LNCAP (cell line): ENCODE data around the gene TMPRSS13.

Source experiments
- TF ChIP-seq, protein P1 (sequence below): fragments of 450-650 bp; IDR thresholded peaks from 2 replicates; pipeline ENCODE4 v1.5.1; 2017; ENCODE audit warnings: mild to moderate bottlenecking

The TMPRSS13 gene

DNA sequence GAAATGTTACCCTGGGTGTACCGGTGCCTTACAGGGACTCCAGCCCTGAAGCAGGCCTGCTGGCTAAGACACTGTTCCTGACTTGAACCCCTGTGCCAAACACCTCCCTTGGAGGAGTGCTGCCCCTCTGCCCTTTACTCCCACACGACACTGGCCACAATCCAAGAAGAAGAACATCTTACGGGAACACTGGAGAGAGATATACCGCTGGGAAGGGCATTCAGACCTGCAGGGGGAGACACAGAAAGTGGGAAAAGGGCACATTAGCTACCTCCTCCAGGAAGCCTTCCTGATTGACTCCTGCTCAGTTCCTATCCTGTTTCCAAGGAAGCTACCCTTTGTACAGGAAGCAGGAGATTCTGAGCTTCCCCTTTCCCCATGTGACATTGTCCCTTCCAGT lies 18.7 kb downstream of the TMPRSS13 start:
- TF ChIP-seq, protein P1, sequence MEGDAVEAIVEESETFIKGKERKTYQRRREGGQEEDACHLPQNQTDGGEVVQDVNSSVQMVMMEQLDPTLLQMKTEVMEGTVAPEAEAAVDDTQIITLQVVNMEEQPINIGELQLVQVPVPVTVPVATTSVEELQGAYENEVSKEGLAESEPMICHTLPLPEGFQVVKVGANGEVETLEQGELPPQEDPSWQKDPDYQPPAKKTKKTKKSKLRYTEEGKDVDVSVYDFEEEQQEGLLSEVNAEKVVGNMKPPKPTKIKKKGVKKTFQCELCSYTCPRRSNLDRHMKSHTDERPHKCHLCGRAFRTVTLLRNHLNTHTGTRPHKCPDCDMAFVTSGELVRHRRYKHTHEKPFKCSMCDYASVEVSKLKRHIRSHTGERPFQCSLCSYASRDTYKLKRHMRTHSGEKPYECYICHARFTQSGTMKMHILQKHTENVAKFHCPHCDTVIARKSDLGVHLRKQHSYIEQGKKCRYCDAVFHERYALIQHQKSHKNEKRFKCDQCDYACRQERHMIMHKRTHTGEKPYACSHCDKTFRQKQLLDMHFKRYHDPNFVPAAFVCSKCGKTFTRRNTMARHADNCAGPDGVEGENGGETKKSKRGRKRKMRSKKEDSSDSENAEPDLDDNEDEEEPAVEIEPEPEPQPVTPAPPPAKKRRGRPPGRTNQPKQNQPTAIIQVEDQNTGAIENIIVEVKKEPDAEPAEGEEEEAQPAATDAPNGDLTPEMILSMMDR, result no peak

DNA sequence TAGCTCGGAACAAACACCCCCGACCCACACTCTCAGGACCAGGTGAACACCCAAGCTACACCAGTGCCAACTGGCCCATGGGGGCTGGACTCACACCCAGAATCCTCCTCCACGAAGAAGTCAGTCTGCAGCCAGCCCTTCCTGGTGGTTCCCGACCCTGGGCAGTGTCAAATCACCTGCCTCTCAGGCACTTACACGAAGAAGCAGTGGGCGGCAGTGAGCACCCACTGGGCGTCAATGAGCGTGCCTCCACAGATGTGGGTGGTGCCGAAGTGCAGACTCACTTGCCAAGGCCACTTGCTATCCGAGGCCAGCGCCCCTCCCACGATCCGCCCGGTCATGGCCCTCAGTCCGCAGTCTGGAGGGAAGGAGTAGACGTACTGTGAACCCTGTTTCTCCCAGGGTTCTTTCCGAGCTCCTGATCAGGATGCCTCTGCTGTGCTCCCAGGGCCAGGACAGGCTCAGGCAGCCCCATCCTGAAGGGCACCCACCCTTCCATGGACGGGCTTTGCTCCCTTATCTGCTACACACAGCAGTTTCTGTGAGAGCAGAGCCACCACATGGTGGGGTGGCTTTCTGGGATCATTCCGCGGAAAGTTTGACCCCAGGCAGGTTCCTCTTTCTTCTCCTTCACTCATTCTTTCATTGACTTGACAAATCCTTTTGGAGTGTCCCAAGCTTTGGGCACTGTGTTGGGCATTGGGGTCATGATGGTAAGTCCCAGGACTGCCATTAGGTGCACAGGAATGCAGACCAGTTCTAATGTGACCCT lies 19.4 kb downstream of the TMPRSS13 start:
- TF ChIP-seq, protein P1, result no peak

DNA sequence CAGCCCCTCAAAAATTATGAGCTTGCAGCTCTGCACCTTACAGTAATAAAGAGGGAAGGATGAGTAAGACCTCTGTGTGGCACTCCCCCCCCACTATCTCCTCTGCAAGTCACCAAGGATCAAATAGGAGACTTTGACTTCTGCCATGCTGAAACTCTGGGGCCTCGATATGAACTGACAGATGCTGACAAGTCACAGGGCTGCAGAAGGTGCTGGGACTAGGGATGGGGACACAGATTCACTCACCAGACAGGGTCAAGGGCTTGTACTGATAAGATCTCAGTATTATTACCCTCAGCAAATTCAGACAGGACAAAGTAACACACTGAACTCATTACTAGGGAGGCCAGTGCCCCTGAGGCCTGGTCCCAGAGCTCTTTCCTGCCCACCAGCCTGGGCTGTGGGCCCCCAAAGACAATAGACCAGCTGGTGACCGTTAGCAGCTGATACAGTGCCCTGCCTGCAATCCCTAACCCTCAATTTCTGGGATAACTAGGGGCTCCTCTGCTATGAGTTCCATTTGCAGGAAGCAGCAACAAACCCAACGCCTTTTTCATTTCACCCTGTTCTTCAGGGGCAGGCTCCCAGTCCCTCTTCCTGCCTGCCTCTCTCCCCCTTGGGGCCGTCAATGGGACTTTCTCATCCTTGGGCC lies 20.1 kb downstream of the TMPRSS13 start:
- TF ChIP-seq, protein P1, result no peak

DNA sequence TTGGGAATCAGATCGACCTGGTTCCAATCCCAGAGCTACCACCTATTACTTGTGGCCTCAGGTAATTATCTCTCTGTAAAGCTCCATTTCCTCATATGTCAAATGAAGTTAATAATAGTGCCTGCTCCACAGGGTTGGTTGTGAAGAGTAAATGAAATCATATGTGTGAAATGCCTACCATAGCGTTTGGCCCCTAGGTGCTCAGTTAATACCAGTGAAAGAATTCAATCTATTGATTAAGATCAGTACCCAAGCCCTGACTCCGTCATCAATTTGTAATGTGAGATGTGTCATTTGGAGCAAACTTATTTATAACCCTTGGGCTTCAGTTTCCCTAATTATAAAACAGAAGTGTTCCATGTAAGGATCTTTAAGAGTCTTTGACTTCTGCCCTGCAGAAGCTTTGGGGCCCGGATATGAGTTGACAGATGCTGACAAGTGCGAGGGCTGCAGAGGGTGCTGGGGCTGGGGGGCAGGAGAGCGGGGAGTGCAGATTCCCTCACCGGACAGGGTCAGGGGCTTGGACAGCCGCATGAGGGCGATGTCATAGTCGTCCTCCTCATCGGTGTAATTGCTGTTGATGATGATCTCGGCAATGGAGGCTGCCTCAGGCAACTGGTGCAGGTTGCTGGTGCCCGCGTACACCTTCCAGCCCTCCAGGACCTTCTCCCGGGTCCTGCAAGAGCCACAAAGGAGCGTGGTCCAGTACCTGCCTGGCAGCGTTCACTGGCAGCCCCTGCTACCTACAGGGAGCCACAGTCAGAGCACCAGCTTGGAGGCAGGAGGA lies 20.9 kb downstream of the TMPRSS13 start:
- TF ChIP-seq, protein P1, result no peak

DNA sequence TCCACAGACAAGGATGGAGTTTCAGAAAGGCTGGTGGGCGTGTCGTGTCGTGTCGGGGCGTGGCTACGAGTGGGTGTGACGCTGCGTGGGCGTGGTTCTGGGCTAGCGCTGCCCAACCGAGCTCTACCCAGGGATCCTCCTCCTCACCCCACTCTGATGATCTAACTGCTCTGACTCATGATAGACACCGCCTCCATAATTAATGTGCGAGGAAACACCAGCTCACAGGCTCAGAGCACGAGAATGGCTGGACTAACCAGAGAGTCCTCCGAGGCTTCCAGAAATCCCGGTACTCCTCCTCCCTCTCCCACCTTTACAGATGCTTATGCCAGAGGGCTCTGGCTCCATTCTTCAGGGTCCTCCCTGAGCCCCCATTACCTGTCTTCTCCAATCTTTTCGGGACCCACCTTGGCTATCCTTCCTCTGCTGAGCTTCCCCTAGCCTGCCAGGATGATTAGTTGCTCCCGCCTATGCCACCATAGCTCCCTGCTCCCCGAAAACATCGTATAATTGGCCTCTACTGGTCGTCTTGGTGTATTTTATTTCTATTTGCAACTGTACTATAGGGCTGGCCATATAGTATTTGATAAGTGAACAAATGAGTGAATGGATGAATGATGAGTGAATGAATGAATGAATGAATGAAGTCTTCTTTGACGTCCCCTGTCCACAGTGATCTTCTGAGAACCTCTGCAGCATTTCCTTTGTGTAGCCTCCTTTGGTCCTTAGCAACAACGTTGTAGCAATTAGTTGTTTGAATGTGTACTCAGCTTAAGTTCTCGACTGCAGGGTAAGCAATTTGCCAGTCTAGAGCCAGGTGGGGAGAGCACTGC lies 21.7 kb downstream of the TMPRSS13 start:
- TF ChIP-seq, protein P1, result no peak

DNA sequence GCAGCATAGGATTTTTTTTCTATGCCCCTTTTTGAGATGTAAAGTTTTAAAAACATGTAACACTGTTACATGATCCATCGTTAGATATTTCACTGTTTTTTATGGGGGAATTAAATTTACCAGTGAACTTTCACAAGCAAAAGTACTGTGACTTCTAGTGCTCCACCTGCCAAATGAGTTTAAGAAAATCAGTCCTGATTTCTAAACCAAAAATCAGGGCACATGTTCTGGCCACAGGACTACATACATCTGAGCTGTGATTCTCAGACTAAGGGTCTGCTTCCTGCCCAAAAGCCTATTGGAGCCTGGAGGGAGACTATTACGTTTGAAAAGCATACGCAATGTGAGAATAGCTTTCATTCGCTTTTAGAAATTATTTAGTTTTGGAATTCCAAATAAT lies 22.5 kb downstream of the TMPRSS13 start:
- TF ChIP-seq, protein P1, result no peak

DNA sequence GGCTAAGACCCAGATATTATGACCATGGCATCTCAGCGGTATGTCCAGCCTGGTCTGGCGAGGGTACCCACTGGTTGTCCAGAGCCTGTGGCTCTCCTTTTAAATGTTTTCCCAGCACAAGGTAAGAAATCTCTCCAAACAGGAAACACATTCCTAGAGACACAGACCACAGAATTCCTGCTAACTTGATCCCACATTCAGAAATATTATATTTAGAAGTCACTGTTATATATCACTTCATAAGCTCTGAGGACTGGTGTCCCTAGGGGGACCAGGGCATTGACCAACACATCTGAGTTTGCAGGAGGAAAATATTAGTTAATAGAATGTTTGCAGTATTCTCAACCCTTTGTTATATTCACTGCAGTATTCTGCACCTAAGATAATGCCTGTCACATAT lies 23.1 kb downstream of the TMPRSS13 start:
- TF ChIP-seq, protein P1, result no peak
